ENCODE results near the gene NTM.

NTM gene

GRCh38 chr11:132139181-132139580 lies 768.8 kb downstream of the NTM start:
- H3K36me3 ChIP-seq (ENCODE audit: control insufficient read depth in 2 of 2, insufficient read depth in 2 of 2, low read length in 2 of 2) = no peaks in the 10 kb centered on the region
- H3K4me1 ChIP-seq (ENCODE audit: control insufficient read depth in 2 of 2, insufficient read depth in 2 of 2, low read length in 2 of 2) = no peaks in the 10 kb centered on the region
- no peak overlapping the region for H3K4me3 ChIP-seq (ENCODE audit: low read length in 2 of 2)
- no peak overlapping the region for H3K27ac ChIP-seq (ENCODE audit: low read depth in 2 of 2, low read length in 2 of 2)
- H3K27me3 ChIP-seq (ENCODE audit: control insufficient read depth in 2 of 2, insufficient read depth in 2 of 2, low read length in 2 of 2) = no peaks in the 10 kb centered on the region
- no peak overlapping the region for H3K9ac ChIP-seq (ENCODE audit: low read depth in 1 of 2, low read length in 2 of 2)
- no peaks in the 10 kb centered on the region for H3K9me3 ChIP-seq (ENCODE audit: control insufficient read depth in 2 of 2, low read length in 2 of 2)

- H3K27me3 ChIP-seq (ENCODE audit: control insufficient read depth in 2 of 2, insufficient read depth in 2 of 2, low read length in 2 of 2) = no peaks in the 10 kb centered on the region
- H3K4me3 ChIP-seq (ENCODE audit: low read length in 2 of 2) = no peak overlapping the region
- no peaks in the 10 kb centered on the region for H3K4me1 ChIP-seq (ENCODE audit: control insufficient read depth in 2 of 2, insufficient read depth in 2 of 2, low read length in 2 of 2)
- no peak overlapping the region for H3K9ac ChIP-seq (ENCODE audit: low read depth in 1 of 2, low read length in 2 of 2)
- no peaks in the 10 kb centered on the region for H3K36me3 ChIP-seq (ENCODE audit: control insufficient read depth in 2 of 2, insufficient read depth in 2 of 2, low read length in 2 of 2)
- H3K9me3 ChIP-seq (ENCODE audit: control insufficient read depth in 2 of 2, low read length in 2 of 2) = no peaks in the 10 kb centered on the region
- no peak overlapping the region for H3K27ac ChIP-seq (ENCODE audit: low read depth in 2 of 2, low read length in 2 of 2)
Measured at GRCh38 chr11:132140056-132140455, 769.6 kb downstream of the NTM start.

GRCh38 chr11:132142121-132142520 lies 771.7 kb downstream of the NTM start:
- H3K9ac ChIP-seq (ENCODE audit: low read depth in 1 of 2, low read length in 2 of 2) = no peak overlapping the region
- no peaks in the 10 kb centered on the region for H3K27me3 ChIP-seq (ENCODE audit: control insufficient read depth in 2 of 2, insufficient read depth in 2 of 2, low read length in 2 of 2)
- H3K4me1 ChIP-seq (ENCODE audit: control insufficient read depth in 2 of 2, insufficient read depth in 2 of 2, low read length in 2 of 2) = no peaks in the 10 kb centered on the region
- H3K4me3 ChIP-seq (ENCODE audit: low read length in 2 of 2) = no peak overlapping the region
- H3K27ac ChIP-seq (ENCODE audit: low read depth in 2 of 2, low read length in 2 of 2) = no peak overlapping the region
- H3K36me3 ChIP-seq (ENCODE audit: control insufficient read depth in 2 of 2, insufficient read depth in 2 of 2, low read length in 2 of 2) = no peaks in the 10 kb centered on the region
- no peaks in the 10 kb centered on the region for H3K9me3 ChIP-seq (ENCODE audit: control insufficient read depth in 2 of 2, low read length in 2 of 2)

GRCh38 chr11:132142554-132142953 lies 772.1 kb downstream of the NTM start:
- Histone ChIP-seq H3K36me3 (ENCODE audit: control insufficient read depth in 2 of 2, insufficient read depth in 2 of 2, low read length in 2 of 2) (no peaks in the 10 kb centered on the region), H3K4me1 (ENCODE audit: control insufficient read depth in 2 of 2, insufficient read depth in 2 of 2, low read length in 2 of 2) (no peaks in the 10 kb centered on the region), H3K4me3 (ENCODE audit: low read length in 2 of 2) (no peak overlapping the region), H3K27me3 (ENCODE audit: control insufficient read depth in 2 of 2, insufficient read depth in 2 of 2, low read length in 2 of 2) (no peaks in the 10 kb centered on the region), H3K9me3 (ENCODE audit: control insufficient read depth in 2 of 2, low read length in 2 of 2) (no peaks in the 10 kb centered on the region), H3K27ac (ENCODE audit: low read depth in 2 of 2, low read length in 2 of 2) (no peak overlapping the region), H3K9ac (ENCODE audit: low read depth in 1 of 2, low read length in 2 of 2) (no peak overlapping the region)

- Histone ChIP-seq H3K9ac (ENCODE audit: low read depth in 1 of 2, low read length in 2 of 2) (no peak overlapping the region), H3K27ac (ENCODE audit: low read depth in 2 of 2, low read length in 2 of 2) (no peak overlapping the region), H3K4me1 (ENCODE audit: control insufficient read depth in 2 of 2, insufficient read depth in 2 of 2, low read length in 2 of 2) (no peaks in the 10 kb centered on the region), H3K27me3 (ENCODE audit: control insufficient read depth in 2 of 2, insufficient read depth in 2 of 2, low read length in 2 of 2) (no peaks in the 10 kb centered on the region), H3K36me3 (ENCODE audit: control insufficient read depth in 2 of 2, insufficient read depth in 2 of 2, low read length in 2 of 2) (no peaks in the 10 kb centered on the region), H3K9me3 (ENCODE audit: control insufficient read depth in 2 of 2, low read length in 2 of 2) (no peaks in the 10 kb centered on the region), H3K4me3 (ENCODE audit: low read length in 2 of 2) (no peak overlapping the region)
Measured at GRCh38 chr11:132147464-132147863, 777.0 kb downstream of the NTM start.

GRCh38 chr11:132154781-132155180 lies 784.4 kb downstream of the NTM start:
- Histone ChIP-seq H3K4me3 (ENCODE audit: low read length in 2 of 2) (no peak overlapping the region), H3K4me1 (ENCODE audit: control insufficient read depth in 2 of 2, insufficient read depth in 2 of 2, low read length in 2 of 2) (no peaks in the 10 kb centered on the region), H3K9me3 (ENCODE audit: control insufficient read depth in 2 of 2, low read length in 2 of 2) (no peaks in the 10 kb centered on the region), H3K27ac (ENCODE audit: low read depth in 2 of 2, low read length in 2 of 2) (no peak overlapping the region), H3K36me3 (ENCODE audit: control insufficient read depth in 2 of 2, insufficient read depth in 2 of 2, low read length in 2 of 2) (no peaks in the 10 kb centered on the region), H3K9ac (ENCODE audit: low read depth in 1 of 2, low read length in 2 of 2) (no peak overlapping the region), H3K27me3 (ENCODE audit: control insufficient read depth in 2 of 2, insufficient read depth in 2 of 2, low read length in 2 of 2) (no peaks in the 10 kb centered on the region)

GRCh38 chr11:132158091-132158490 lies 787.7 kb downstream of the NTM start:
- Histone ChIP-seq H3K9ac (ENCODE audit: low read depth in 1 of 2, low read length in 2 of 2) (no peak overlapping the region), H3K27me3 (ENCODE audit: control insufficient read depth in 2 of 2, insufficient read depth in 2 of 2, low read length in 2 of 2) (no peaks in the 10 kb centered on the region), H3K9me3 (ENCODE audit: control insufficient read depth in 2 of 2, low read length in 2 of 2) (peaks cover 0 to 3% of the 10 kb centered on the region in 2 donors), H3K4me3 (ENCODE audit: low read length in 2 of 2) (no peak overlapping the region), H3K4me1 (ENCODE audit: control insufficient read depth in 2 of 2, insufficient read depth in 2 of 2, low read length in 2 of 2) (no peaks in the 10 kb centered on the region), H3K36me3 (ENCODE audit: control insufficient read depth in 2 of 2, insufficient read depth in 2 of 2, low read length in 2 of 2) (no peaks in the 10 kb centered on the region), H3K27ac (ENCODE audit: low read depth in 2 of 2, low read length in 2 of 2) (no peak overlapping the region)

GRCh38 chr11:132158696-132159095 lies 788.3 kb downstream of the NTM start:
- no peaks in the 10 kb centered on the region for H3K36me3 ChIP-seq (ENCODE audit: control insufficient read depth in 2 of 2, insufficient read depth in 2 of 2, low read length in 2 of 2)
- no peak overlapping the region for H3K27ac ChIP-seq (ENCODE audit: low read depth in 2 of 2, low read length in 2 of 2)
- H3K27me3 ChIP-seq (ENCODE audit: control insufficient read depth in 2 of 2, insufficient read depth in 2 of 2, low read length in 2 of 2) = no peaks in the 10 kb centered on the region
- no peak overlapping the region for H3K4me3 ChIP-seq (ENCODE audit: low read length in 2 of 2)
- no peak overlapping the region for H3K9ac ChIP-seq (ENCODE audit: low read depth in 1 of 2, low read length in 2 of 2)
- no peaks in the 10 kb centered on the region for H3K4me1 ChIP-seq (ENCODE audit: control insufficient read depth in 2 of 2, insufficient read depth in 2 of 2, low read length in 2 of 2)
- H3K9me3 ChIP-seq (ENCODE audit: control insufficient read depth in 2 of 2, low read length in 2 of 2) = peaks cover 0 to 3% of the 10 kb centered on the region in 2 donors

- Histone ChIP-seq H3K27ac (ENCODE audit: low read depth in 2 of 2, low read length in 2 of 2) (no peak overlapping the region), H3K4me3 (ENCODE audit: low read length in 2 of 2) (no peak overlapping the region)
Measured at GRCh38 chr11:132161403-132162078, 791.1 kb downstream of the NTM start.

GRCh38 chr11:132168344-132168981 lies 798.0 kb downstream of the NTM start:
- H3K9me3 ChIP-seq (ENCODE audit: control insufficient read depth in 2 of 2, low read length in 2 of 2) = peaks cover 3% of the 10 kb centered on the region in 2 donors
- no peak overlapping the region for H3K4me3 ChIP-seq (ENCODE audit: low read length in 2 of 2)
- H3K27ac ChIP-seq (ENCODE audit: low read depth in 2 of 2, low read length in 2 of 2) = no peak overlapping the region
- no peaks in the 10 kb centered on the region for H3K27me3 ChIP-seq (ENCODE audit: control insufficient read depth in 2 of 2, insufficient read depth in 2 of 2, low read length in 2 of 2)
- H3K36me3 ChIP-seq (ENCODE audit: control insufficient read depth in 2 of 2, insufficient read depth in 2 of 2, low read length in 2 of 2) = no peaks in the 10 kb centered on the region
- no peak overlapping the region for H3K9ac ChIP-seq (ENCODE audit: low read depth in 1 of 2, low read length in 2 of 2)
- H3K4me1 ChIP-seq (ENCODE audit: control insufficient read depth in 2 of 2, insufficient read depth in 2 of 2, low read length in 2 of 2) = no peaks in the 10 kb centered on the region

More at GRCh38 chr11:132161403-132162078, 791.1 kb downstream of the NTM start:
- H3K4me1 ChIP-seq (ENCODE audit: control insufficient read depth in 2 of 2, insufficient read depth in 2 of 2, low read length in 2 of 2) = no peaks in the 10 kb centered on the region
- H3K9ac ChIP-seq (ENCODE audit: low read depth in 1 of 2, low read length in 2 of 2) = no peak overlapping the region
- peaks cover 2 to 6% of the 10 kb centered on the region in 2 donors for H3K9me3 ChIP-seq (ENCODE audit: control insufficient read depth in 2 of 2, low read length in 2 of 2)
- no peaks in the 10 kb centered on the region for H3K27me3 ChIP-seq (ENCODE audit: control insufficient read depth in 2 of 2, insufficient read depth in 2 of 2, low read length in 2 of 2)
- no peaks in the 10 kb centered on the region for H3K36me3 ChIP-seq (ENCODE audit: control insufficient read depth in 2 of 2, insufficient read depth in 2 of 2, low read length in 2 of 2)

Measured in mucosa of rectum (tissue), 2 donors.